HepG2 (cell line): ENCODE results near the gene CR1. TPM values are rescaled to one million over a fixed set of nuclear protein-coding genes. Genes with fewer than 3 reads are reported as not detected.

Experiments used
- ARID2 ChIP-seq: sonication (generic); formaldehyde crosslinking; IDR thresholded peaks from 2 replicates; pipeline ENCODE4 v1.8.1; 2022; ENCODE audit warnings: mild to moderate bottlenecking, missing genetic modification reagents, borderline replicate concordance
- CSRNP1 ChIP-seq: sonication (generic); formaldehyde crosslinking; IDR thresholded peaks from 2 replicates; pipeline ENCODE4 v1.8.1; 2023; ENCODE audit warnings: mild to moderate bottlenecking, missing genetic modification reagents
- ELF4 ChIP-seq: sonication (generic); formaldehyde crosslinking; IDR thresholded peaks from 2 replicates; pipeline ENCODE4 v1.5.0; 2020; ENCODE audit warnings: missing genetic modification reagents, mild to moderate bottlenecking, moderate library complexity, borderline replicate concordance
- GABPB1 ChIP-seq: IDR thresholded peaks from 2 replicates; pipeline ENCODE4 v1.6.1; 2016; ENCODE audit warnings: mild to moderate bottlenecking, missing genetic modification reagents, moderate library complexity, missing compliant biosample characterization
- MED13 ChIP-seq: sonication (generic); formaldehyde crosslinking; IDR thresholded peaks from 2 replicates; pipeline ENCODE4 v1.5.0; 2020; ENCODE audit warnings: missing genetic modification reagents
- MEF2D ChIP-seq: sonication (generic); formaldehyde crosslinking; IDR thresholded peaks from 2 replicates; pipeline ENCODE4 v1.5.1; 2020; ENCODE audit warnings: mild to moderate bottlenecking, missing genetic modification reagents
- PHF21A ChIP-seq: sonication (generic); formaldehyde crosslinking; IDR thresholded peaks from 2 replicates; pipeline ENCODE4 v1.5.0; 2020; ENCODE audit warnings: mild to moderate bottlenecking, missing genetic modification reagents
- XRCC5 ChIP-seq: fragments of 200-400 bp; formaldehyde crosslinking; optimal IDR thresholded peaks from 2 replicates; pipeline ENCODE3; 2017; ENCODE audit warnings: mild to moderate bottlenecking, low read length
- ZMYM2 ChIP-seq: sonication (generic); formaldehyde crosslinking; IDR thresholded peaks from 2 replicates; pipeline ENCODE4 v1.8.0; 2022; ENCODE audit warnings: mild to moderate bottlenecking, missing genetic modification reagents
- ZNF883 ChIP-seq: sonication (generic); formaldehyde crosslinking; IDR thresholded peaks from 2 replicates; pipeline ENCODE4 v1.5.1; 2020; ENCODE audit warnings: mild to moderate bottlenecking, missing genetic modification reagents; ENCODE audit errors: not compliant biosample characterization
- polyA plus RNA-seq, 8 experiments: library from polyadenylated mRNA; depleted of rRNA in 3 of 8; stranded (reverse) in 7 of 8; unstranded in 1 of 8; fragments of >200 nt; fragmentation: Illumina TruSeq in 4 of 8; extraction: Trizol in 4 of 8; gene quantifications; 2 replicates each; pipeline versions ENCODE4 v1.2.1 to v1.2.3, GENCODE V29; 2011 to 2016; ENCODE audit warnings: low read depth in 4 of 8, missing spikeins in 1 of 8, mixed read lengths in 1 of 8; ENCODE audit not compliant: insufficient read depth in 1 of 8
- total RNA-seq, 5 experiments: library from RNA; depleted of rRNA; stranded (reverse); fragments of >200 nt; fragmentation: Illumina TruSeq; extraction: Trizol; gene quantifications; 2 replicates each; pipeline ENCODE4 v1.2.3, GENCODE V29; 2016; ENCODE audit warnings: low read depth in 1 of 5
- TF ChIP-seq, protein P1 (sequence below): sonication (generic); formaldehyde crosslinking; IDR thresholded peaks from 2 replicates; pipeline ENCODE4 v1.4.0; 2020; ENCODE audit warnings: missing genetic modification reagents

CR1 gene
- total and polyA plus RNA-seq, 2 of the 13 experiments (the other 11 are each of a cell fraction or from before 2014, with no cell fraction given): not detected

DNA sequence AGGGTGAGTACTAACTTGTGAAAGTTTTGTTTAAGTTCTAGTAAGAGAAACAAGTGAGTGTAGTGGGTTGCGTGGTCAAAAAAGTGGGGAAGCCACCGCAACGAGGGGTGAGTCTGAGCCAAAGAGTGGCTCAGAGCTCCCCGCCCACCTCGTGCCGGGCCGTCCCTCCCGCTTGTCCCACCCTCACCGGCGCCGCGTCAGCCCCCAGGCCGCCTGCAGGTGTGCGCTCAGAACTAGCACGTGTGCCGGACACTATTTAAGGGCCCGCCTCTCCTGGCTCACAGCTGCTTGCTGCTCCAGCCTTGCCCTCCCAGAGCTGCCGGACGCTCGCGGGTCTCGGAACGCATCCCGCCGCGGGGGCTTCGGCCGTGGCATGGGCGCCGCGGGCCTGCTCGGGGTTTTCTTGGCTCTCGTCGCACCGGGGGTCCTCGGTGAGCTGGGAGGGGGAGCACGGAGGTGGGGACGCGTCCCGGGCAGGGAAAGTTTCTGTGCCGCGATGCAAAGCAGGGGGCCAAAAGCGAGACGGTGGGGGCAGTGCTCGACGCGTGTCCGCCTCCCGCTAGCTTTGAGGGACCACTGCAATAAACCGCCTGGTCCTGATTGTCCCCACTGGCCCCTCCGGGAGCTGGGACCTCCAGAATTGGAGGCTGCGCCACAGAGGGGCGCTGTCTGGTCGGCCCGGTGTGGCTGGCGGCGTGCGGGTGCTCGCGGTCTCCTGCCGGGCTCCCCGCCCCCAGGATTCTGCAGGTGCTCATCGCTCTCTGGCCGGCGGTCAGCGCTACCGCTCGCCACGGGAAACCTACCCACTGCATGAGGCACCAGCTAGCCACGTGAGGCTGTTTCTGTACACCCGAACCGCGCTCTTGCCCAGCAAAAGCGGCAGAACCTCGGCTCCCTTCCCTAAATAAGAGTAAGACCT lies 41.7 kb upstream of the CR1 start, which contains the start of gene CR2 (continued):
- peak; percentile 57; the same call in 1 of the 2 replicates for TF ChIP-seq ARID2 (CRISPR knock-in tag)
- TF ChIP-seq MEF2D (CRISPR knock-in tag): no peak
- TF ChIP-seq ELF4: no peak
- peak; percentile 27; the same call in 1 of the 2 replicates for TF ChIP-seq GABPB1 (CRISPR knock-in tag)
- TF ChIP-seq PHF21A: no peak
- TF ChIP-seq, protein P1, sequence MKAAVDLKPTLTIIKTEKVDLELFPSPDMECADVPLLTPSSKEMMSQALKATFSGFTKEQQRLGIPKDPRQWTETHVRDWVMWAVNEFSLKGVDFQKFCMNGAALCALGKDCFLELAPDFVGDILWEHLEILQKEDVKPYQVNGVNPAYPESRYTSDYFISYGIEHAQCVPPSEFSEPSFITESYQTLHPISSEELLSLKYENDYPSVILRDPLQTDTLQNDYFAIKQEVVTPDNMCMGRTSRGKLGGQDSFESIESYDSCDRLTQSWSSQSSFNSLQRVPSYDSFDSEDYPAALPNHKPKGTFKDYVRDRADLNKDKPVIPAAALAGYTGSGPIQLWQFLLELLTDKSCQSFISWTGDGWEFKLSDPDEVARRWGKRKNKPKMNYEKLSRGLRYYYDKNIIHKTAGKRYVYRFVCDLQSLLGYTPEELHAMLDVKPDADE (CRISPR knock-in tag): no peak
- peak; percentile 35 for TF ChIP-seq XRCC5
- TF ChIP-seq ZNF883 (CRISPR knock-in tag): peak; percentile 28
- no peak for TF ChIP-seq ZMYM2 (CRISPR knock-in tag)
- no peak for TF ChIP-seq MED13 (CRISPR knock-in tag)
- TF ChIP-seq CSRNP1 (CRISPR knock-in tag): no peak
